ENCODE results near the gene C1orf226. TPM values are rescaled to one million over a fixed set of nuclear protein-coding genes. Genes with fewer than 3 reads are reported as not detected.

C1orf226 gene
- total and polyA plus RNA-seq, 9 of the 15 experiments (the other 6 are each of a cell fraction or from before 2014, with no cell fraction given) = 0.10 to 1.4 (median 0.47) TPM

DNA sequence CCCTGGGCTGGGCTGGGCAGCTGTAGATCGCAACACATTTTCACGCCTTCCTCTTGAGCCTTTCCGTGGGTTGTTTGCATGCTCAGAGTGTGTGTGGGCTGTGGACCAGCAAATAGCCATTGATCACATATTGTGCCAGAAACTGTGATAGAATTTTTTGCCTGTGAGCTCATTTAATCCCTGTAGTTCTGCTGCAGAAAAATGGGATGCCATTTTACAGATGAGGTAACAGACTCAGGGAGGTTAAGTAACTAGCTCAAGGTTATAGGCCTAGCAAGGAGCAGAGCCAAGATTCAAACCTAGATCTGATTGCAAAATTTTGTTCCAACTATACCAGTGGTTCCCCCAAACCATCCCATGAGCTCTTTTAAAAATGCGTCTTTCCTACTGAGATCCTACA is 15.4 kb upstream of the C1orf226 start (continued):
- TF ChIP-seq, protein P1, sequence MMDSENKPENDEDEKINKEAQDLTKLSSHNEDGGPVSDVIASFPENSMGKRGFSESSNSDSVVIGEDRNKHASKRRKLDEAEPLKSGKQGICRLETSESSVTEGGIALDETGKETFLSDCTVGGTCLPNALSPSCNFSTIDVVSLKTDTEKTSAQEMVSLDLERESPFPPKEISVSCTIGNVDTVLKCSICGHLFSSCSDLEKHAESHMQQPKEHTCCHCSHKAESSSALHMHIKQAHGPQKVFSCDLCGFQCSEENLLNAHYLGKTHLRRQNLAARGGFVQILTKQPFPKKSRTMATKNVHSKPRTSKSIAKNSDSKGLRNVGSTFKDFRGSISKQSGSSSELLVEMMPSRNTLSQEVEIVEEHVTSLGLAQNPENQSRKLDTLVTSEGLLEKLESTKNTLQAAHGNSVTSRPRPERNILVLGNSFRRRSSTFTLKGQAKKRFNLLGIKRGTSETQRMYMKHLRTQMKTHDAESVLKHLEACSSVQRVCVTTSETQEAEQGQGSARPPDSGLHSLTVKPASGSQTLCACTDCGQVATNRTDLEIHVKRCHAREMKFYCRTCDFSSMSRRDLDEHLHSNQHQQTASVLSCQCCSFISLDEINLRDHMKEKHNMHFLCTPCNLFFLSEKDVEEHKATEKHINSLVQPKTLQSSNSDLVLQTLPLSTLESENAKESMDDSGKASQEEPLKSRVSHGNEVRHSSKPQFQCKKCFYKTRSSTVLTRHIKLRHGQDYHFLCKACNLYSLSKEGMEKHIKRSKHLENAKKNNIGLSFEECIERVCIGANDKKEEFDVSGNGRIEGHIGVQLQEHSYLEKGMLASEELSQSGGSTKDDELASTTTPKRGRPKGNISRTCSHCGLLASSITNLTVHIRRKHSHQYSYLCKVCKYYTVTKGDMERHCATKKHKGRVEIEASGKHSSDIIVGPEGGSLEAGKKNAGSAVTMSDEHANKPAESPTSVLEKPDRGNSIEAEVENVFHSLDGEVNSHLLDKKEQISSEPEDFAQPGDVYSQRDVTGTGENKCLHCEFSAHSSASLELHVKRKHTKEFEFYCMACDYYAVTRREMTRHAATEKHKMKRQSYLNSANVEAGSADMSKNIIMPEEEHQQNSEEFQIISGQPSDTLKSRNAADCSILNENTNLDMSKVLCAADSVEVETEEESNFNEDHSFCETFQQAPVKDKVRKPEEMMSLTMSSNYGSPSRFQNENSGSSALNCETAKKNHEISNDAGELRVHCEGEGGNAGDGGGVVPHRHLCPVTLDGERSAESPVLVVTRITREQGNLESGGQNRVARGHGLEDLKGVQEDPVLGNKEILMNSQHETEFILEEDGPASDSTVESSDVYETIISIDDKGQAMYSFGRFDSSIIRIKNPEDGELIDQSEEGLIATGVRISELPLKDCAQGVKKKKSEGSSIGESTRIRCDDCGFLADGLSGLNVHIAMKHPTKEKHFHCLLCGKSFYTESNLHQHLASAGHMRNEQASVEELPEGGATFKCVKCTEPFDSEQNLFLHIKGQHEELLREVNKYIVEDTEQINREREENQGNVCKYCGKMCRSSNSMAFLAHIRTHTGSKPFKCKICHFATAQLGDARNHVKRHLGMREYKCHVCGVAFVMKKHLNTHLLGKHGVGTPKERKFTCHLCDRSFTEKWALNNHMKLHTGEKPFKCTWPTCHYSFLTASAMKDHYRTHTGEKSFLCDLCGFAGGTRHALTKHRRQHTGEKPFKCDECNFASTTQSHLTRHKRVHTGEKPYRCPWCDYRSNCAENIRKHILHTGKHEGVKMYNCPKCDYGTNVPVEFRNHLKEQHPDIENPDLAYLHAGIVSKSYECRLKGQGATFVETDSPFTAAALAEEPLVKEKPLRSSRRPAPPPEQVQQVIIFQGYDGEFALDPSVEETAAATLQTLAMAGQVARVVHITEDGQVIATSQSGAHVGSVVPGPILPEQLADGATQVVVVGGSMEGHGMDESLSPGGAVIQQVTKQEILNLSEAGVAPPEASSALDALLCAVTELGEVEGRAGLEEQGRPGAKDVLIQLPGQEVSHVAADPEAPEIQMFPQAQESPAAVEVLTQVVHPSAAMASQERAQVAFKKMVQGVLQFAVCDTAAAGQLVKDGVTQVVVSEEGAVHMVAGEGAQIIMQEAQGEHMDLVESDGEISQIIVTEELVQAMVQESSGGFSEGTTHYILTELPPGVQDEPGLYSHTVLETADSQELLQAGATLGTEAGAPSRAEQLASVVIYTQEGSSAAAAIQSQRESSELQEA (IDR thresholded peaks at IDR 0.05; ENCODE audit: low read depth) = no peak
- TF ChIP-seq, protein P2, sequence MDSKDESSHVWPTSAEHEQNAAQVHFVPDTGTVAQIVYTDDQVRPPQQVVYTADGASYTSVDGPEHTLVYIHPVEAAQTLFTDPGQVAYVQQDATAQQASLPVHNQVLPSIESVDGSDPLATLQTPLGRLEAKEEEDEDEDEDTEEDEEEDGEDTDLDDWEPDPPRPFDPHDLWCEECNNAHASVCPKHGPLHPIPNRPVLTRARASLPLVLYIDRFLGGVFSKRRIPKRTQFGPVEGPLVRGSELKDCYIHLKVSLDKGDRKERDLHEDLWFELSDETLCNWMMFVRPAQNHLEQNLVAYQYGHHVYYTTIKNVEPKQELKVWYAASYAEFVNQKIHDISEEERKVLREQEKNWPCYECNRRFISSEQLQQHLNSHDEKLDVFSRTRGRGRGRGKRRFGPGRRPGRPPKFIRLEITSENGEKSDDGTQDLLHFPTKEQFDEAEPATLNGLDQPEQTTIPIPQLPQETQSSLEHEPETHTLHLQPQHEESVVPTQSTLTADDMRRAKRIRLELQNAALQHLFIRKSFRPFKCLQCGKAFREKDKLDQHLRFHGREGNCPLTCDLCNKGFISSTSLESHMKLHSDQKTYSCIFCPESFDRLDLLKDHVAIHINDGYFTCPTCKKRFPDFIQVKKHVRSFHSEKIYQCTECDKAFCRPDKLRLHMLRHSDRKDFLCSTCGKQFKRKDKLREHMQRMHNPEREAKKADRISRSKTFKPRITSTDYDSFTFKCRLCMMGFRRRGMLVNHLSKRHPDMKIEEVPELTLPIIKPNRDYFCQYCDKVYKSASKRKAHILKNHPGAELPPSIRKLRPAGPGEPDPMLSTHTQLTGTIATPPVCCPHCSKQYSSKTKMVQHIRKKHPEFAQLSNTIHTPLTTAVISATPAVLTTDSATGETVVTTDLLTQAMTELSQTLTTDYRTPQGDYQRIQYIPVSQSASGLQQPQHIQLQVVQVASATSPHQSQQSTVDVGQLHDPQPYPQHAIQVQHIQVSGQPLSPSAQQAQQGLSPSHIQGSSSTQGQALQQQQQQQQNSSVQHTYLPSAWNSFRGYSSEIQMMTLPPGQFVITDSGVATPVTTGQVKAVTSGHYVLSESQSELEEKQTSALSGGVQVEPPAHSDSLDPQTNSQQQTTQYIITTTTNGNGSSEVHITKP (IDR thresholded peaks at IDR 0.05; ENCODE audit: partially characterized antibody) = no peak
- TF ChIP-seq ESRRB (CRISPR knock-in tag; IDR thresholded peaks at IDR 0.05; ENCODE audit: borderline replicate concordance) (no peak), TAF15 (IDR thresholded peaks at IDR 0.05; ENCODE audit: low read depth, low read length) (no peak)
